Psoas muscle (tissue), 8 donors: ENCODE results near the gene GPR4. TPM values are rescaled to one million over a fixed set of nuclear protein-coding genes. Genes with fewer than 3 reads are reported as not detected.

ENCODE experiments used
- ATAC-seq, 4 donors: fragments of 200-7000 bp; cut with Tn5 transposase; one replicate each; pipeline ENCODE4 v1.9.1; 2020; ENCODE audit warnings: moderate library complexity in 3 of 4, mild to moderate bottlenecking in 2 of 4
- DNase-seq, 2 donors: peaks; one replicate each; pipeline ENCODE4 v3.0.0-alpha.2; 2020
- H3K27ac ChIP-seq: fragments of 200-600 bp; one replicate; pipeline ENCODE4 v1.8.0; 2022
- H3K27me3 ChIP-seq, 3 donors: fragments of 200-600 bp in 1 of 3; one replicate each; pipeline versions ENCODE4 v1.6.1 to v1.8.0; 2013 to 2022; ENCODE audit warnings: low read length in 2 of 3, mild to moderate bottlenecking in 2 of 3, moderate library complexity in 1 of 3; ENCODE audit not compliant: insufficient read depth in 3 of 3
- H3K36me3 ChIP-seq, 2 donors: fragments of 200-600 bp in 1 of 2; one replicate each; pipeline versions ENCODE4 v1.6.1 to v1.8.0; 2013 to 2022; ENCODE audit warnings: low read depth in 1 of 2, mild to moderate bottlenecking in 1 of 2, moderate library complexity in 1 of 2; ENCODE audit not compliant: insufficient read depth in 1 of 2
- H3K4me1 ChIP-seq: fragments of 200-600 bp; one replicate; pipeline ENCODE4 v1.8.0; 2022
- H3K4me3 ChIP-seq: fragments of 200-600 bp; one replicate; pipeline ENCODE4 v1.8.0; 2022; ENCODE audit warnings: mild to moderate bottlenecking
- H3K9me3 ChIP-seq: fragments of 200-600 bp; one replicate; pipeline ENCODE4 v1.8.0; 2022
- CTCF ChIP-seq: fragments of 200-600 bp; IDR thresholded peaks from one replicate; pipeline ENCODE4 v1.8.0; 2022; ENCODE audit warnings: antibody characterized with exemption
- WGBS, 3 donors: extraction: QIAGEN DNeasy Blood & Tissue Kit; methylation state at CpG; one replicate each; pipeline versions ENCODE4 v1.1.6 to v1.1.7; 2013; 5-methylcytosine and 5-hydroxymethylcytosine counted together
- intact Hi-C, 2 donors: fragments of 100-400 bp; cut with DNase I; formaldehyde crosslinking; loops; one replicate each; pipeline versions ENCODE4 v1.11.0 to v1.14.2; 2022
- polyA plus RNA-seq, 3 donors: library from polyadenylated mRNA; stranded (reverse); fragments of 200-250 nt; gene quantifications; one replicate each; pipeline ENCODE4 v1.2.3, GENCODE V29; 2013
- total RNA-seq, 4 donors: library from RNA; stranded (reverse); fragmentation: NEBNext Ultra II Directional in 2 of 4; extraction: Animal tissue kit (Norgen Biotek cat#: 25700) in 2 of 4; gene quantifications; one replicate each; pipeline versions ENCODE4 v1.2.1 to v1.2.4, GENCODE V29; 2021 to 2023
- donor health status: healthy with polysubstance abuse.
- donor health status: DM: no; HTN: no; CAD: no; lungs with moderate emphysema.
- donor health status: Bipolar disorder and iron deficiency.
- donor health status: healthy.
- donor health status: DM: yes; HTN: yes; CAD: no.
- donor health status: DM: no; HTN: no; CAD: no.
- donor health status: DM: no; HTN: no; CAD: no.
- donor health status: DM: yes; HTN: yes; CAD: no.

The GPR4 gene
- total and polyA plus RNA-seq, 7 donors = 1.6 to 7.5 (median 3.0) TPM

GRCh38 chr19:45547211-45547770 lies 54.7 kb downstream of the GPR4 start:
- WGBS, 3 donors = 85 to 90% (median 88%) methylated on average over 10 of the region's 10 CpGs
- no peaks in the 10 kb centered on the region for H3K27me3 ChIP-seq
- peaks cover 5% of the 10 kb centered on the region for H3K4me1 ChIP-seq
- H3K27ac ChIP-seq = no peak overlapping the region
- no peak overlapping the region for H3K4me3 ChIP-seq
- H3K36me3 ChIP-seq = no peaks in the 10 kb centered on the region
- ATAC-seq (no peak), DNase-seq (no peak)
- TF ChIP-seq CTCF = no peak
- intact Hi-C loops = no loop called here
- H3K9me3 ChIP-seq = no peaks in the 10 kb centered on the region

GRCh38 chr19:45542234-45542668 lies 59.8 kb downstream of the GPR4 start:
- no peaks in the 10 kb centered on the region for H3K27me3 ChIP-seq
- no peaks in the 10 kb centered on the region for H3K4me1 ChIP-seq
- TF ChIP-seq CTCF = no peak
- H3K9me3 ChIP-seq = no peaks in the 10 kb centered on the region
- no peaks in the 10 kb centered on the region for H3K36me3 ChIP-seq
- WGBS, 3 donors = 70 to 84% (median 73%) methylated on average over 7 of the region's 7 CpGs
- DNase-seq = no peak
- no peak overlapping the region for H3K27ac ChIP-seq
- no peak for ATAC-seq
- intact Hi-C loops = no loop called here
- no peak overlapping the region for H3K4me3 ChIP-seq

Other genes starting within 250 kb of the GPR4 start
- 10 to 100 TPM in 3 of 4 donors, 1 to 10 TPM in 1; 9.3 to 16.4 (median 12.5) TPM for gene ERCC2, start 231.6 kb downstream of the GPR4 start, total RNA-seq
- gene ERCC2, start 231.6 kb downstream of the GPR4 start, polyA plus RNA-seq = 1 to 10 TPM; 5.0 to 8.3 (median 5.3) TPM
- gene PPP1R13L, start 197.1 kb downstream of the GPR4 start, total RNA-seq = 1 to 10 TPM; 4.1 to 6.9 (median 5.8) TPM
- 10 to 100 TPM in 1 of 3 donors, 1 to 10 TPM in 2; 1.8 to 21.4 (median 1.9) TPM for gene PPP1R13L, start 197.1 kb downstream of the GPR4 start, polyA plus RNA-seq
- gene POLR1G, start 195.6 kb downstream of the GPR4 start, total RNA-seq = 1 to 10 TPM; 6.0 to 9.6 (median 7.1) TPM
- gene POLR1G, start 195.6 kb downstream of the GPR4 start, polyA plus RNA-seq = 10 to 100 TPM in 2 of 3 donors, 1 to 10 TPM in 1; 8.8 to 12.5 (median 11.3) TPM
- 100 to 1,000 TPM in 1 of 4 donors, 10 to 100 TPM in 3; 59.5 to 145 (median 74.2) TPM for gene ERCC1, start 178.3 kb downstream of the GPR4 start, total RNA-seq
- 1,000 to 10,000 TPM in 1 of 3 donors, 10 to 100 TPM in 2; 84.6 to 2,153 (median 96.4) TPM for gene ERCC1, start 178.3 kb downstream of the GPR4 start, polyA plus RNA-seq
- 1 to 10 TPM in 3 of 4 donors, under 1 TPM in 1; 0.32 to 9.4 (median 1.7) TPM for gene FOSB, start 134.2 kb downstream of the GPR4 start, total RNA-seq
- gene FOSB, start 134.2 kb downstream of the GPR4 start, polyA plus RNA-seq = 1 to 10 TPM in 1 of 3 donors, under 1 TPM in 2; 0.41 to 5.4 (median 0.65) TPM
- 100 to 1,000 TPM; 214 to 272 (median 242) TPM for gene RTN2, start 105.2 kb downstream of the GPR4 start, total RNA-seq
- 100 to 1,000 TPM in 1 of 3 donors, 10 to 100 TPM in 2; 46.6 to 199 (median 85.8) TPM for gene RTN2, start 105.2 kb downstream of the GPR4 start, polyA plus RNA-seq
- under 1 TPM in 1 of 4 donors, not detected in 3; 0.60 TPM for gene PPM1N, start 103.8 kb downstream of the GPR4 start, total RNA-seq
- gene PPM1N, start 103.8 kb downstream of the GPR4 start, polyA plus RNA-seq = under 1 TPM; 0.29 to 0.90 (median 0.31) TPM
- 10 to 100 TPM; 14.2 to 32.8 (median 23.2) TPM for gene VASP, start 94.7 kb downstream of the GPR4 start, total RNA-seq
- 10 to 100 TPM; 13.5 to 76.3 (median 14.6) TPM for gene VASP, start 94.7 kb downstream of the GPR4 start, polyA plus RNA-seq
- 10 to 100 TPM; 14.0 to 27.6 (median 17.6) TPM for gene OPA3, start 17.4 kb downstream of the GPR4 start, total RNA-seq
- gene OPA3, start 17.4 kb downstream of the GPR4 start, polyA plus RNA-seq = 10 to 100 TPM in 2 of 3 donors, 1 to 10 TPM in 1; 9.1 to 15.8 (median 12.4) TPM
- 10 to 100 TPM; 10.4 to 31.1 (median 18.3) TPM for gene EML2, start 37.2 kb upstream of the GPR4 start, total RNA-seq
- gene EML2, start 37.2 kb upstream of the GPR4 start, polyA plus RNA-seq = 1 to 10 TPM; 6.2 to 8.3 (median 6.7) TPM
- gene GIPR, start 66.0 kb upstream of the GPR4 start, total RNA-seq = not detected
- gene GIPR, start 66.0 kb upstream of the GPR4 start, polyA plus RNA-seq = under 1 TPM in 2 of 3 donors, not detected in 1; under 0.01 to 0.08 TPM
- 100 to 1,000 TPM; 205 to 243 (median 222) TPM for gene SNRPD2, start 89.7 kb upstream of the GPR4 start, total RNA-seq
- gene SNRPD2, start 89.7 kb upstream of the GPR4 start, polyA plus RNA-seq = 100 to 1,000 TPM; 251 to 368 (median 326) TPM
- 1 to 10 TPM in 2 of 4 donors, under 1 TPM in 2; 0.84 to 1.6 (median 1.1) TPM for gene QPCTL, start 90.5 kb upstream of the GPR4 start, total RNA-seq
- 1 to 10 TPM in 1 of 3 donors, under 1 TPM in 2; 0.41 to 1.6 (median 0.84) TPM for gene QPCTL, start 90.5 kb upstream of the GPR4 start, polyA plus RNA-seq
- gene FBXO46, start 128.7 kb upstream of the GPR4 start, total RNA-seq = 10 to 100 TPM in 2 of 4 donors, 1 to 10 TPM in 2; 6.4 to 13.0 (median 9.9) TPM
- gene FBXO46, start 128.7 kb upstream of the GPR4 start, polyA plus RNA-seq = 1 to 10 TPM; 4.6 to 9.5 (median 5.0) TPM
- gene MEIOSIN, start 131.2 kb upstream of the GPR4 start, total RNA-seq = not detected
- under 1 TPM in 1 of 3 donors, not detected in 2; 0.01 TPM for gene MEIOSIN, start 131.2 kb upstream of the GPR4 start, polyA plus RNA-seq
- 10 to 100 TPM in 1 of 4 donors, 1 to 10 TPM in 3; 9.2 to 14.5 (median 9.4) TPM for gene SIX5, start 167.0 kb upstream of the GPR4 start, total RNA-seq
- gene SIX5, start 167.0 kb upstream of the GPR4 start, polyA plus RNA-seq = 1 to 10 TPM; 7.0 to 9.1 (median 8.7) TPM
- gene DMPK, start 180.3 kb upstream of the GPR4 start, total RNA-seq = 100 to 1,000 TPM; 132 to 617 (median 337) TPM
- gene DMPK, start 180.3 kb upstream of the GPR4 start, polyA plus RNA-seq = 10 to 100 TPM; 53.0 to 77.7 (median 77.0) TPM
- gene DMWD, start 190.6 kb upstream of the GPR4 start, total RNA-seq = 100 to 1,000 TPM in 1 of 4 donors, 10 to 100 TPM in 3; 50.8 to 104 (median 66.9) TPM
- 10 to 100 TPM; 38.4 to 61.8 (median 48.2) TPM for gene DMWD, start 190.6 kb upstream of the GPR4 start, polyA plus RNA-seq
- gene RSPH6A, start 213.1 kb upstream of the GPR4 start, total RNA-seq = under 1 TPM in 2 of 4 donors, not detected in 2; 0.12 to 0.15 TPM
- gene RSPH6A, start 213.1 kb upstream of the GPR4 start, polyA plus RNA-seq = under 1 TPM in 2 of 3 donors, not detected in 1; 0.03 to 0.05 TPM